ENCODE data around the gene ZPBP2. TPM values are rescaled to one million over a fixed set of nuclear protein-coding genes. Genes with fewer than 3 reads are reported as not detected.

ZPBP2 gene
- total RNA-seq, 1 experiment from 2014 or later, result not detected

DNA sequence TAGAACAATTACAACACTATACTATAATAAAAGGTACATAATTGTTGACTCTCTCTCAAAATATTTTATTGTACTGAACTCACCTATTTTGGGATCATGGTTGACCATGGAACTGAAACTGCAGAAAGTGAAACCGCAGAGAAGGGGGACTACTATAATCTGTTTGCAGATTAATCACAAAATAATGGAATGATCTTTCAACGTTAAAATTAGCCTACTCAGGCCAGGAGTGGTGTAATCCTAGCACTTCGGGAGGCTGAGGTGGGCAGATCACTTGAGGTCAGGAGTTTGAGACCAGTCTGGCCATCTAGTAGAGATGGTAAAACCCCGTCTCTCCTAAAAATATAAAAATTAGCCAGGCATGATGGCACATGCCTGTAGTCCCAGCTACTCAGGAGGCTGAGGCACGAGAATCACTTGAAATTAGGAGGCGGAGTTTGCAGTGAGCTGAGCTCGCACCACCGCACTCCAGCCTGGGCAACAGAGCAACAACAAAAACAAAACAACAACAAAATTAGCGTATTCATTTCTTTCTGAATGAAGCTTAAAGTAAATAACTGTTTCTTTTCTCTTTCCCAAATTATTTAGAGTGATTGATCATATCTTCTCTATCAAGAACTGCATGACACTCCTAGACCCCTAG, 49.5 kb upstream of the ZPBP2 start:
- H3K9me2 ChIP-seq (ENCODE audit: insufficient read depth), result no peaks in the 10 kb centered on the region
- no peak for TF ChIP-seq EGR1 (IDR thresholded peaks at IDR 0.05; ENCODE audit: low read depth)
- TF ChIP-seq EZH2 (IDR thresholded peaks at IDR 0.05), result no peak
- no peak for TF ChIP-seq RAD21 (IDR thresholded peaks at IDR 0.05; ENCODE audit: low read depth)
- TF ChIP-seq ELF1 (IDR thresholded peaks at IDR 0.05; ENCODE audit: borderline replicate concordance, low read depth), result no peak
- TF ChIP-seq SRF (IDR thresholded peaks at IDR 0.05; ENCODE audit: low read depth), result no peak
- no peak for TF ChIP-seq JUND (IDR thresholded peaks at IDR 0.05)
- no peak for TF ChIP-seq CBX3 (IDR thresholded peaks at IDR 0.05; ENCODE audit: low read depth)
- TF ChIP-seq SP1 (IDR thresholded peaks at IDR 0.05; ENCODE audit: low read depth), result no peak
- no peak for TF ChIP-seq YY1 (IDR thresholded peaks at IDR 0.05; ENCODE audit: extremely low read depth, insufficient replicate concordance, low read depth, low read length)
- TF ChIP-seq, protein P1, sequence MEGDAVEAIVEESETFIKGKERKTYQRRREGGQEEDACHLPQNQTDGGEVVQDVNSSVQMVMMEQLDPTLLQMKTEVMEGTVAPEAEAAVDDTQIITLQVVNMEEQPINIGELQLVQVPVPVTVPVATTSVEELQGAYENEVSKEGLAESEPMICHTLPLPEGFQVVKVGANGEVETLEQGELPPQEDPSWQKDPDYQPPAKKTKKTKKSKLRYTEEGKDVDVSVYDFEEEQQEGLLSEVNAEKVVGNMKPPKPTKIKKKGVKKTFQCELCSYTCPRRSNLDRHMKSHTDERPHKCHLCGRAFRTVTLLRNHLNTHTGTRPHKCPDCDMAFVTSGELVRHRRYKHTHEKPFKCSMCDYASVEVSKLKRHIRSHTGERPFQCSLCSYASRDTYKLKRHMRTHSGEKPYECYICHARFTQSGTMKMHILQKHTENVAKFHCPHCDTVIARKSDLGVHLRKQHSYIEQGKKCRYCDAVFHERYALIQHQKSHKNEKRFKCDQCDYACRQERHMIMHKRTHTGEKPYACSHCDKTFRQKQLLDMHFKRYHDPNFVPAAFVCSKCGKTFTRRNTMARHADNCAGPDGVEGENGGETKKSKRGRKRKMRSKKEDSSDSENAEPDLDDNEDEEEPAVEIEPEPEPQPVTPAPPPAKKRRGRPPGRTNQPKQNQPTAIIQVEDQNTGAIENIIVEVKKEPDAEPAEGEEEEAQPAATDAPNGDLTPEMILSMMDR (IDR thresholded peaks at IDR 0.05 in 2 of 3, conservative IDR thresholded peaks at IDR 0.05 in 1 of 3; ENCODE audit: borderline replicate concordance in 1 of 3, insufficient read depth in 1 of 3, low read depth in 2 of 3, low read length in 2 of 3), result no peak
- TF ChIP-seq ZNF274 (IDR thresholded peaks at IDR 0.05; ENCODE audit: low read depth, low read length), result no peak
- no peak for TF ChIP-seq SIN3A (IDR thresholded peaks at IDR 0.05; ENCODE audit: low read depth)
- TF ChIP-seq, protein P2, sequence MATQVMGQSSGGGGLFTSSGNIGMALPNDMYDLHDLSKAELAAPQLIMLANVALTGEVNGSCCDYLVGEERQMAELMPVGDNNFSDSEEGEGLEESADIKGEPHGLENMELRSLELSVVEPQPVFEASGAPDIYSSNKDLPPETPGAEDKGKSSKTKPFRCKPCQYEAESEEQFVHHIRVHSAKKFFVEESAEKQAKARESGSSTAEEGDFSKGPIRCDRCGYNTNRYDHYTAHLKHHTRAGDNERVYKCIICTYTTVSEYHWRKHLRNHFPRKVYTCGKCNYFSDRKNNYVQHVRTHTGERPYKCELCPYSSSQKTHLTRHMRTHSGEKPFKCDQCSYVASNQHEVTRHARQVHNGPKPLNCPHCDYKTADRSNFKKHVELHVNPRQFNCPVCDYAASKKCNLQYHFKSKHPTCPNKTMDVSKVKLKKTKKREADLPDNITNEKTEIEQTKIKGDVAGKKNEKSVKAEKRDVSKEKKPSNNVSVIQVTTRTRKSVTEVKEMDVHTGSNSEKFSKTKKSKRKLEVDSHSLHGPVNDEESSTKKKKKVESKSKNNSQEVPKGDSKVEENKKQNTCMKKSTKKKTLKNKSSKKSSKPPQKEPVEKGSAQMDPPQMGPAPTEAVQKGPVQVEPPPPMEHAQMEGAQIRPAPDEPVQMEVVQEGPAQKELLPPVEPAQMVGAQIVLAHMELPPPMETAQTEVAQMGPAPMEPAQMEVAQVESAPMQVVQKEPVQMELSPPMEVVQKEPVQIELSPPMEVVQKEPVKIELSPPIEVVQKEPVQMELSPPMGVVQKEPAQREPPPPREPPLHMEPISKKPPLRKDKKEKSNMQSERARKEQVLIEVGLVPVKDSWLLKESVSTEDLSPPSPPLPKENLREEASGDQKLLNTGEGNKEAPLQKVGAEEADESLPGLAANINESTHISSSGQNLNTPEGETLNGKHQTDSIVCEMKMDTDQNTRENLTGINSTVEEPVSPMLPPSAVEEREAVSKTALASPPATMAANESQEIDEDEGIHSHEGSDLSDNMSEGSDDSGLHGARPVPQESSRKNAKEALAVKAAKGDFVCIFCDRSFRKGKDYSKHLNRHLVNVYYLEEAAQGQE (IDR thresholded peaks at IDR 0.05; ENCODE audit: low read depth), result no peak
- no peak for TF ChIP-seq EZH2phosphoT487 (IDR thresholded peaks at IDR 0.05; ENCODE audit: borderline replicate concordance)
- no peak for TF ChIP-seq POLR2A (IDR thresholded peaks at IDR 0.05; ENCODE audit: borderline replicate concordance, extremely low read depth, insufficient read depth, insufficient read length)
- TF ChIP-seq, protein P3, sequence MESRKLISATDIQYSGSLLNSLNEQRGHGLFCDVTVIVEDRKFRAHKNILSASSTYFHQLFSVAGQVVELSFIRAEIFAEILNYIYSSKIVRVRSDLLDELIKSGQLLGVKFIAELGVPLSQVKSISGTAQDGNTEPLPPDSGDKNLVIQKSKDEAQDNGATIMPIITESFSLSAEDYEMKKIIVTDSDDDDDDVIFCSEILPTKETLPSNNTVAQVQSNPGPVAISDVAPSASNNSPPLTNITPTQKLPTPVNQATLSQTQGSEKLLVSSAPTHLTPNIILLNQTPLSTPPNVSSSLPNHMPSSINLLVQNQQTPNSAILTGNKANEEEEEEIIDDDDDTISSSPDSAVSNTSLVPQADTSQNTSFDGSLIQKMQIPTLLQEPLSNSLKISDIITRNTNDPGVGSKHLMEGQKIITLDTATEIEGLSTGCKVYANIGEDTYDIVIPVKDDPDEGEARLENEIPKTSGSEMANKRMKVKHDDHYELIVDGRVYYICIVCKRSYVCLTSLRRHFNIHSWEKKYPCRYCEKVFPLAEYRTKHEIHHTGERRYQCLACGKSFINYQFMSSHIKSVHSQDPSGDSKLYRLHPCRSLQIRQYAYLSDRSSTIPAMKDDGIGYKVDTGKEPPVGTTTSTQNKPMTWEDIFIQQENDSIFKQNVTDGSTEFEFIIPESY (IDR thresholded peaks at IDR 0.05; ENCODE audit: extremely low read depth, insufficient replicate concordance, low read length), result no peak
- TF ChIP-seq POLR2AphosphoS5 (IDR thresholded peaks at IDR 0.05; ENCODE audit: low read depth, low read length), result no peak
- TF ChIP-seq ZFX (IDR thresholded peaks at IDR 0.05), result no peak
- TF ChIP-seq CEBPB (IDR thresholded peaks at IDR 0.05; ENCODE audit: low read depth), result no peak
- TF ChIP-seq, protein P4, sequence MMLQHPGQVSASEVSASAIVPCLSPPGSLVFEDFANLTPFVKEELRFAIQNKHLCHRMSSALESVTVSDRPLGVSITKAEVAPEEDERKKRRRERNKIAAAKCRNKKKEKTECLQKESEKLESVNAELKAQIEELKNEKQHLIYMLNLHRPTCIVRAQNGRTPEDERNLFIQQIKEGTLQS (IDR thresholded peaks at IDR 0.05), result no peak
- H3K4me2 ChIP-seq (ENCODE audit: low read length), result no peak overlapping the region
- RAD21 ChIA-PET (ENCODE audit: low non-redundant PET in 1 of 2, low total read pairs in 2 of 2, uncharacterized antibody in 2 of 2, unreplicated experiment in 2 of 2), result no interaction called here
- no peak overlapping the region for H3K4me3 ChIP-seq (replicated peaks in 1 of 2; ENCODE audit: low read depth in 1 of 2, low read length in 2 of 2)
- no peaks in the 10 kb centered on the region; a peak in 2 of 4 replicates for H3K9me3 ChIP-seq (ENCODE audit: control insufficient read depth in 1 of 2, insufficient read depth in 1 of 2, low read depth in 1 of 2, low read length in 2 of 2)
- ATAC-seq (no peak), DNase-seq (ENCODE audit: low read depth, low spot score) (no peak)
- intact Hi-C loops (cut with micrococcal nuclease), result no loop called here
- H4K20me1 ChIP-seq (ENCODE audit: insufficient read depth), result no peaks in the 10 kb centered on the region
- H3K27ac ChIP-seq (ENCODE audit: low read depth, low read length), result no peak overlapping the region
- no peaks in the 10 kb centered on the region for H3K27me3 ChIP-seq (ENCODE audit: insufficient read depth, low read length)
- no TSS peak for BruUV-seq (replicated peaks)
- no peaks in the 10 kb centered on the region for H3K79me2 ChIP-seq (ENCODE audit: insufficient read depth, low read length)
- POLR2A ChIA-PET, result no interaction called here
- no peaks in the 10 kb centered on the region for H3K36me3 ChIP-seq (ENCODE audit: control insufficient read depth in 1 of 2, insufficient read depth in 2 of 2, low read length in 2 of 2)
- no peak overlapping the region for H3K9ac ChIP-seq (ENCODE audit: low read length)
- no peak overlapping the region for H2AFZ ChIP-seq (ENCODE audit: low read depth, low read length, poor library complexity, severe bottlenecking)
- no peaks in the 10 kb centered on the region for H3K4me1 ChIP-seq (ENCODE audit: control insufficient read depth in 1 of 2, insufficient read depth in 2 of 2, low read length in 2 of 2)
- CTCF ChIA-PET, result no interaction called here

All from HCT116 (cell line).